ENCODE data around the gene KSR1.

GRCh38 chr17:27553019-27553511 is 96.8 kb downstream of the KSR1 start:
- TF ChIP-seq, protein P1, sequence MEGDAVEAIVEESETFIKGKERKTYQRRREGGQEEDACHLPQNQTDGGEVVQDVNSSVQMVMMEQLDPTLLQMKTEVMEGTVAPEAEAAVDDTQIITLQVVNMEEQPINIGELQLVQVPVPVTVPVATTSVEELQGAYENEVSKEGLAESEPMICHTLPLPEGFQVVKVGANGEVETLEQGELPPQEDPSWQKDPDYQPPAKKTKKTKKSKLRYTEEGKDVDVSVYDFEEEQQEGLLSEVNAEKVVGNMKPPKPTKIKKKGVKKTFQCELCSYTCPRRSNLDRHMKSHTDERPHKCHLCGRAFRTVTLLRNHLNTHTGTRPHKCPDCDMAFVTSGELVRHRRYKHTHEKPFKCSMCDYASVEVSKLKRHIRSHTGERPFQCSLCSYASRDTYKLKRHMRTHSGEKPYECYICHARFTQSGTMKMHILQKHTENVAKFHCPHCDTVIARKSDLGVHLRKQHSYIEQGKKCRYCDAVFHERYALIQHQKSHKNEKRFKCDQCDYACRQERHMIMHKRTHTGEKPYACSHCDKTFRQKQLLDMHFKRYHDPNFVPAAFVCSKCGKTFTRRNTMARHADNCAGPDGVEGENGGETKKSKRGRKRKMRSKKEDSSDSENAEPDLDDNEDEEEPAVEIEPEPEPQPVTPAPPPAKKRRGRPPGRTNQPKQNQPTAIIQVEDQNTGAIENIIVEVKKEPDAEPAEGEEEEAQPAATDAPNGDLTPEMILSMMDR (conservative IDR thresholded peaks at IDR 0.05; ENCODE audit: low read depth in 2 of 2) = no peak
- TF ChIP-seq POLR2AphosphoS5 (IDR thresholded peaks at IDR 0.05; ENCODE audit: low read depth) = no peak
- TF ChIP-seq EZH2 (IDR thresholded peaks at IDR 0.05; ENCODE audit: low read depth, unreplicated experiment) = no peak
- TF ChIP-seq EZH2phosphoT487 (IDR thresholded peaks at IDR 0.05; ENCODE audit: unreplicated experiment) = no peak
- TF ChIP-seq, protein P2, sequence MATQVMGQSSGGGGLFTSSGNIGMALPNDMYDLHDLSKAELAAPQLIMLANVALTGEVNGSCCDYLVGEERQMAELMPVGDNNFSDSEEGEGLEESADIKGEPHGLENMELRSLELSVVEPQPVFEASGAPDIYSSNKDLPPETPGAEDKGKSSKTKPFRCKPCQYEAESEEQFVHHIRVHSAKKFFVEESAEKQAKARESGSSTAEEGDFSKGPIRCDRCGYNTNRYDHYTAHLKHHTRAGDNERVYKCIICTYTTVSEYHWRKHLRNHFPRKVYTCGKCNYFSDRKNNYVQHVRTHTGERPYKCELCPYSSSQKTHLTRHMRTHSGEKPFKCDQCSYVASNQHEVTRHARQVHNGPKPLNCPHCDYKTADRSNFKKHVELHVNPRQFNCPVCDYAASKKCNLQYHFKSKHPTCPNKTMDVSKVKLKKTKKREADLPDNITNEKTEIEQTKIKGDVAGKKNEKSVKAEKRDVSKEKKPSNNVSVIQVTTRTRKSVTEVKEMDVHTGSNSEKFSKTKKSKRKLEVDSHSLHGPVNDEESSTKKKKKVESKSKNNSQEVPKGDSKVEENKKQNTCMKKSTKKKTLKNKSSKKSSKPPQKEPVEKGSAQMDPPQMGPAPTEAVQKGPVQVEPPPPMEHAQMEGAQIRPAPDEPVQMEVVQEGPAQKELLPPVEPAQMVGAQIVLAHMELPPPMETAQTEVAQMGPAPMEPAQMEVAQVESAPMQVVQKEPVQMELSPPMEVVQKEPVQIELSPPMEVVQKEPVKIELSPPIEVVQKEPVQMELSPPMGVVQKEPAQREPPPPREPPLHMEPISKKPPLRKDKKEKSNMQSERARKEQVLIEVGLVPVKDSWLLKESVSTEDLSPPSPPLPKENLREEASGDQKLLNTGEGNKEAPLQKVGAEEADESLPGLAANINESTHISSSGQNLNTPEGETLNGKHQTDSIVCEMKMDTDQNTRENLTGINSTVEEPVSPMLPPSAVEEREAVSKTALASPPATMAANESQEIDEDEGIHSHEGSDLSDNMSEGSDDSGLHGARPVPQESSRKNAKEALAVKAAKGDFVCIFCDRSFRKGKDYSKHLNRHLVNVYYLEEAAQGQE (IDR thresholded peaks at IDR 0.05; ENCODE audit: unreplicated experiment) = no peak
- TF ChIP-seq NANOG (IDR thresholded peaks at IDR 0.05; ENCODE audit: borderline replicate concordance) = no peak
- TF ChIP-seq ETS1 (IDR thresholded peaks at IDR 0.05) = no peak
- no peak for TF ChIP-seq JUNB (IDR thresholded peaks at IDR 0.05; ENCODE audit: unreplicated experiment)
- TF ChIP-seq CREB1 (CRISPR knock-in tag; IDR thresholded peaks at IDR 0.05; ENCODE audit: low read depth) = no peak
- TF ChIP-seq, protein P3, sequence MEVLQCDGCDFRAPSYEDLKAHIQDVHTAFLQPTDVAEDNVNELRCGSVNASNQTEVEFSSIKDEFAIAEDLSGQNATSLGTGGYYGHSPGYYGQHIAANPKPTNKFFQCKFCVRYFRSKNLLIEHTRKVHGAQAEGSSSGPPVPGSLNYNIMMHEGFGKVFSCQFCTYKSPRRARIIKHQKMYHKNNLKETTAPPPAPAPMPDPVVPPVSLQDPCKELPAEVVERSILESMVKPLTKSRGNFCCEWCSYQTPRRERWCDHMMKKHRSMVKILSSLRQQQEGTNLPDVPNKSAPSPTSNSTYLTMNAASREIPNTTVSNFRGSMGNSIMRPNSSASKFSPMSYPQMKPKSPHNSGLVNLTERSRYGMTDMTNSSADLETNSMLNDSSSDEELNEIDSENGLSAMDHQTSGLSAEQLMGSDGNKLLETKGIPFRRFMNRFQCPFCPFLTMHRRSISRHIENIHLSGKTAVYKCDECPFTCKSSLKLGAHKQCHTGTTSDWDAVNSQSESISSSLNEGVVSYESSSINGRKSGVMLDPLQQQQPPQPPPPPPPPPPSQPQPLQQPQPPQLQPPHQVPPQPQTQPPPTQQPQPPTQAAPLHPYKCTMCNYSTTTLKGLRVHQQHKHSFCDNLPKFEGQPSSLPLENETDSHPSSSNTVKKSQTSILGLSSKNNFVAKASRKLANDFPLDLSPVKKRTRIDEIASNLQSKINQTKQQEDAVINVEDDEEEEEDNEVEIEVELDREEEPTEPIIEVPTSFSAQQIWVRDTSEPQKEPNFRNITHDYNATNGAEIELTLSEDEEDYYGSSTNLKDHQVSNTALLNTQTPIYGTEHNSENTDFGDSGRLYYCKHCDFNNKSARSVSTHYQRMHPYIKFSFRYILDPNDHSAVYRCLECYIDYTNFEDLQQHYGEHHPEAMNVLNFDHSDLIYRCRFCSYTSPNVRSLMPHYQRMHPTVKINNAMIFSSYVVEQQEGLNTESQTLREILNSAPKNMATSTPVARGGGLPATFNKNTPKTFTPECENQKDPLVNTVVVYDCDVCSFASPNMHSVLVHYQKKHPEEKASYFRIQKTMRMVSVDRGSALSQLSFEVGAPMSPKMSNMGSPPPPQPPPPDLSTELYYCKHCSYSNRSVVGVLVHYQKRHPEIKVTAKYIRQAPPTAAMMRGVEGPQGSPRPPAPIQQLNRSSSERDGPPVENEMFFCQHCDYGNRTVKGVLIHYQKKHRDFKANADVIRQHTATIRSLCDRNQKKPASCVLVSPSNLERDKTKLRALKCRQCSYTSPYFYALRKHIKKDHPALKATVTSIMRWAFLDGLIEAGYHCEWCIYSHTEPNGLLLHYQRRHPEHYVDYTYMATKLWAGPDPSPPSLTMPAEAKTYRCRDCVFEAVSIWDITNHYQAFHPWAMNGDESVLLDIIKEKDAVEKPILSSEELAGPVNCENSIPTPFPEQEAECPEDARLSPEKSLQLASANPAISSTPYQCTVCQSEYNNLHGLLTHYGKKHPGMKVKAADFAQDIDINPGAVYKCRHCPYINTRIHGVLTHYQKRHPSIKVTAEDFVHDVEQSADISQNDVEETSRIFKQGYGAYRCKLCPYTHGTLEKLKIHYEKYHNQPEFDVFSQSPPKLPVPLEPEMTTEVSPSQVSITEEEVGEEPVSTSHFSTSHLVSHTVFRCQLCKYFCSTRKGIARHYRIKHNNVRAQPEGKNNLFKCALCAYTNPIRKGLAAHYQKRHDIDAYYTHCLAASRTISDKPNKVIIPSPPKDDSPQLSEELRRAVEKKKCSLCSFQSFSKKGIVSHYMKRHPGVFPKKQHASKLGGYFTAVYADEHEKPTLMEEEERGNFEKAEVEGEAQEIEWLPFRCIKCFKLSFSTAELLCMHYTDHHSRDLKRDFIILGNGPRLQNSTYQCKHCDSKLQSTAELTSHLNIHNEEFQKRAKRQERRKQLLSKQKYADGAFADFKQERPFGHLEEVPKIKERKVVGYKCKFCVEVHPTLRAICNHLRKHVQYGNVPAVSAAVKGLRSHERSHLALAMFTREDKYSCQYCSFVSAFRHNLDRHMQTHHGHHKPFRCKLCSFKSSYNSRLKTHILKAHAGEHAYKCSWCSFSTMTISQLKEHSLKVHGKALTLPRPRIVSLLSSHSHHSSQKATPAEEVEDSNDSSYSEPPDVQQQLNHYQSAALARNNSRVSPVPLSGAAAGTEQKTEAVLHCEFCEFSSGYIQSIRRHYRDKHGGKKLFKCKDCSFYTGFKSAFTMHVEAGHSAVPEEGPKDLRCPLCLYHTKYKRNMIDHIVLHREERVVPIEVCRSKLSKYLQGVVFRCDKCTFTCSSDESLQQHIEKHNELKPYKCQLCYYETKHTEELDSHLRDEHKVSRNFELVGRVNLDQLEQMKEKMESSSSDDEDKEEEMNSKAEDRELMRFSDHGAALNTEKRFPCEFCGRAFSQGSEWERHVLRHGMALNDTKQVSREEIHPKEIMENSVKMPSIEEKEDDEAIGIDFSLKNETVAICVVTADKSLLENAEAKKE (CRISPR knock-in tag; IDR thresholded peaks at IDR 0.05) = no peak
- TF ChIP-seq ZNF331 (CRISPR knock-in tag; IDR thresholded peaks at IDR 0.05; ENCODE audit: low read depth) = no peak
- no peak for TF ChIP-seq ZNF114 (CRISPR knock-in tag; IDR thresholded peaks at IDR 0.05)
